PC-9 (cell line): Measurements from ENCODE around the gene PAM.

Source experiments
- CTCF ChIP-seq: fragments of 200-600 bp; sonication (generic); conservative IDR thresholded peaks from 2 replicates; pipeline ENCODE4 v1.6.1; 2017; ENCODE audit warnings: mixed run types, antibody characterized with exemption, mild to moderate bottlenecking, moderate library complexity
- EZH2 ChIP-seq: fragments of 200-600 bp; sonication (generic); IDR thresholded peaks from 2 replicates; pipeline ENCODE4 v1.8.0; 2017; ENCODE audit warnings: antibody characterized with exemption, low read depth

- TF ChIP-seq CTCF (no peak), EZH2 (no peak)
Measured at GRCh38 chr5:102737161-102737560, 17.9 kb upstream of the PAM start.
